B cell (primary cell): ENCODE measurements around the gene PEX14. TPM values are rescaled to one million over a fixed set of nuclear protein-coding genes. Genes with fewer than 3 reads are reported as not detected.

Source experiments
- ATAC-seq: fragments of 200-7000 bp; cut with Tn5 transposase; one replicate; pipeline ENCODE4 v1.10.0; 2021; ENCODE audit warnings: low read depth, mild to moderate bottlenecking, moderate number of reproducible peaks, moderate library complexity
- CTCF ChIA-PET: fragments of 350-600 bp; sonication (Branson Sonifier 250); formaldehyde crosslinking; loops from one replicate; lab custom pipeline; 2021; ENCODE audit warnings: antibody characterized with exemption, inconsistent platforms; lab: Charles Lee
- POLR2A ChIA-PET: fragments of 350-600 bp; sonication (Branson Sonifier 250); formaldehyde crosslinking; loops from one replicate; lab custom pipeline; 2021; ENCODE audit warnings: antibody characterized with exemption; lab: Charles Lee
- DNase-seq: peaks from one replicate; pipeline ENCODE4 v3.0.0; 2013
- H2AFZ ChIP-seq: 2 replicates; pipeline ENCODE4 v1.6.1; 2012; ENCODE audit warnings: mild to moderate bottlenecking, low read depth, low read length; ENCODE audit not compliant: insufficient read depth, poor library complexity, severe bottlenecking
- H3K27ac ChIP-seq, 2 donors: 1 replicate in 1 of 2; 2 replicates in 1 of 2; pipeline ENCODE4 v1.5.1; 2012 to 2013; ENCODE audit warnings: low read length in 2 of 2, mild to moderate bottlenecking in 2 of 2, moderate library complexity in 1 of 2
- H3K27me3 ChIP-seq, 4 experiments: fragments of 200-600 bp in 1 of 4; sonication (generic) in 1 of 4; replicated peaks in 1 of 4; 1 replicate in 2 of 4; 2 replicates in 2 of 4; pipeline versions ENCODE4 v1.6.1 to v1.7.0; 2013 to 2016; ENCODE audit warnings: low read length in 3 of 4, mild to moderate bottlenecking in 2 of 4, mixed read lengths in 1 of 4, moderate library complexity in 1 of 4; ENCODE audit not compliant: insufficient read depth in 4 of 4, control insufficient read depth in 3 of 4; ENCODE audit errors: control extremely low read depth in 1 of 4
- H3K36me3 ChIP-seq, 2 experiments: replicated peaks in 1 of 2; 1 replicate in 1 of 2; 2 replicates in 1 of 2; pipeline versions ENCODE4 v1.6.1 to v1.7.1; 2013; ENCODE audit warnings: low read length in 1 of 2; ENCODE audit not compliant: insufficient read depth in 2 of 2, control insufficient read depth in 1 of 2; ENCODE audit errors: control extremely low read depth in 1 of 2, extremely low read depth in 1 of 2
- H3K4me1 ChIP-seq, 2 donors: fragments of 200-600 bp in 1 of 2; sonication (generic) in 1 of 2; 1 replicate in 1 of 2; 2 replicates in 1 of 2; pipeline versions ENCODE4 v1.5.1 to v1.6.1; 2013 to 2017; ENCODE audit warnings: low read length in 2 of 2; ENCODE audit not compliant: control insufficient read depth in 2 of 2, insufficient read depth in 2 of 2
- H3K4me2 ChIP-seq: replicated peaks from 2 replicates; pipeline ENCODE3; 2012; ENCODE audit warnings: mild to moderate bottlenecking, low read depth, low read length; ENCODE audit not compliant: poor library complexity, severe bottlenecking
- H3K4me3 ChIP-seq, 5 experiments: fragments of 200-600 bp in 1 of 5; sonication (generic) in 1 of 5; 1 replicate in 3 of 5; 2 replicates in 2 of 5; pipeline versions ENCODE4 v1.5.1 to v1.7.0; 2011 to 2016; ENCODE audit warnings: low read length in 4 of 5, mild to moderate bottlenecking in 4 of 5, low read depth in 2 of 5, control low read depth in 1 of 5, moderate library complexity in 1 of 5; ENCODE audit not compliant: insufficient read depth in 1 of 5; ENCODE audit errors: control extremely low read depth in 1 of 5, extremely low read depth in 1 of 5
- H3K79me2 ChIP-seq: fragments of 200-600 bp; sonication (generic); one replicate; pipeline ENCODE4 v1.6.0; 2016; ENCODE audit warnings: low read length; ENCODE audit not compliant: control insufficient read depth, insufficient read depth
- H3K9ac ChIP-seq: fragments of 200-600 bp; sonication (generic); 2 replicates; pipeline ENCODE4 v1.6.1; 2017; ENCODE audit warnings: mild to moderate bottlenecking, low read length, moderate library complexity
- H3K9me3 ChIP-seq, 3 donors: one replicate each; pipeline versions ENCODE4 v1.6.1 to v1.7.1; 2013; ENCODE audit warnings: low read length in 2 of 3; ENCODE audit not compliant: control insufficient read depth in 2 of 3, insufficient read depth in 1 of 3; ENCODE audit errors: control extremely low read depth in 1 of 3
- H4K20me1 ChIP-seq: 2 replicates; pipeline ENCODE4 v1.6.0; 2012; ENCODE audit warnings: mild to moderate bottlenecking, low read length; ENCODE audit not compliant: insufficient read depth, control insufficient read depth, poor library complexity, severe bottlenecking
- H3K27ac Mint-ChIP-seq: one replicate; pipeline ENCODE4 v1.8.0; 2021; ENCODE audit warnings: mixed read lengths
- H3K27me3 Mint-ChIP-seq: one replicate; pipeline ENCODE4 v1.8.0; 2021; ENCODE audit warnings: mixed read lengths
- H3K4me1 Mint-ChIP-seq: one replicate; pipeline ENCODE4 v1.8.0; 2021; ENCODE audit warnings: mixed read lengths
- H3K4me3 Mint-ChIP-seq: one replicate; pipeline ENCODE4 v1.8.0; 2021; ENCODE audit warnings: mixed read lengths
- H3K9me3 Mint-ChIP-seq: one replicate; pipeline ENCODE4 v1.8.0; 2022; ENCODE audit warnings: mixed read lengths; ENCODE audit not compliant: insufficient read depth
- EZH2 ChIP-seq: IDR thresholded peaks from 2 replicates; pipeline ENCODE4 v1.6.1; 2012; ENCODE audit warnings: borderline replicate concordance, low read depth, mild to moderate bottlenecking, moderate library complexity, low read length; ENCODE audit not compliant: insufficient read depth, poor library complexity, severe bottlenecking
- WGBS: methylation state at CpG from one replicate; pipeline ENCODE4 v1.1.5; 2013; ENCODE audit warnings: missing lambda C conversion rate; ENCODE audit not compliant: insufficient coverage; 5-methylcytosine and 5-hydroxymethylcytosine counted together
- intact Hi-C: fragments of 100-400 bp; cut with micrococcal nuclease; formaldehyde crosslinking; loops from one replicate; pipeline ENCODE4 v1.10.0; 2022
- polyA plus RNA-seq: library from polyadenylated mRNA; depleted of rRNA; stranded (reverse); fragments of >200 nt; gene quantifications from 2 replicates; pipeline ENCODE4 v1.2.3, GENCODE V29; 2012
- total RNA-seq, 2 donors: library from RNA; stranded (reverse); fragments of 120-200 nt in 1 of 2; gene quantifications; 1 replicate in 1 of 2; 2 replicates in 1 of 2; pipeline versions ENCODE4 v1.2.3 to v1.2.4, GENCODE V29; 2013 to 2022
- TF ChIP-seq, protein P1 (sequence below): fragments of 200-600 bp; IDR thresholded peaks from one replicate; pipeline ENCODE4 v1.8.0; 2022; ENCODE audit warnings: antibody characterized with exemption, mild to moderate bottlenecking

PEX14 gene
- total and polyA plus RNA-seq, 2 donors (not counting 1 experiment from before 2014, with no cell fraction given) = 14.1 to 19.3 TPM

DNA sequence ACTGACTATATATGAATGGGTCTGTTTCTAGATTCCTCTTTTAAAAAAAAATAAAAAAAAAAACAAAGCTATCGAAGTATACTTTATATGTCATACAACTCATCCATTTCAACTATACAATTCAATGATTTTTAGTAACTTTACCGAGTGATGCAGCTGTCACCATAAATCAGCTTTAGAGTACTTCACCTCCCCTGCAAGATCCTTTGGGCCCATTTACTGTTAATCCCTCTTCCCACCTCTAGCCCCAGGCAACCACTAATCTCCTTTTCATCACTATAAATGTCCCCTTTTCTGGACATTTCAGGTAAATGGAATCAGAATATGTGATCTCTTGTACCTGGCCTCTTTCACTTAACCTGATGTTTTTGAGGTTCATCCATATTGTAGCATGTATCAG lies 133.9 kb downstream of the PEX14 start:
- H3K27ac ChIP-seq = no peak overlapping the region
- H3K36me3 ChIP-seq = no peaks in the 10 kb centered on the region
- no peak overlapping the region for H3K4me3 ChIP-seq
- TF ChIP-seq, protein P1, sequence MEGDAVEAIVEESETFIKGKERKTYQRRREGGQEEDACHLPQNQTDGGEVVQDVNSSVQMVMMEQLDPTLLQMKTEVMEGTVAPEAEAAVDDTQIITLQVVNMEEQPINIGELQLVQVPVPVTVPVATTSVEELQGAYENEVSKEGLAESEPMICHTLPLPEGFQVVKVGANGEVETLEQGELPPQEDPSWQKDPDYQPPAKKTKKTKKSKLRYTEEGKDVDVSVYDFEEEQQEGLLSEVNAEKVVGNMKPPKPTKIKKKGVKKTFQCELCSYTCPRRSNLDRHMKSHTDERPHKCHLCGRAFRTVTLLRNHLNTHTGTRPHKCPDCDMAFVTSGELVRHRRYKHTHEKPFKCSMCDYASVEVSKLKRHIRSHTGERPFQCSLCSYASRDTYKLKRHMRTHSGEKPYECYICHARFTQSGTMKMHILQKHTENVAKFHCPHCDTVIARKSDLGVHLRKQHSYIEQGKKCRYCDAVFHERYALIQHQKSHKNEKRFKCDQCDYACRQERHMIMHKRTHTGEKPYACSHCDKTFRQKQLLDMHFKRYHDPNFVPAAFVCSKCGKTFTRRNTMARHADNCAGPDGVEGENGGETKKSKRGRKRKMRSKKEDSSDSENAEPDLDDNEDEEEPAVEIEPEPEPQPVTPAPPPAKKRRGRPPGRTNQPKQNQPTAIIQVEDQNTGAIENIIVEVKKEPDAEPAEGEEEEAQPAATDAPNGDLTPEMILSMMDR = no peak
- no peak for TF ChIP-seq EZH2
- no peaks in the 10 kb centered on the region for H3K9me3 ChIP-seq
- H2AFZ ChIP-seq = no peak overlapping the region
- peaks cover 10% of the 10 kb centered on the region for H4K20me1 ChIP-seq
- no peak overlapping the region for H3K9ac ChIP-seq
- Mint-ChIP-seq H3K27me3 (no peaks in the 10 kb centered on the region), H3K4me3 (no peak overlapping the region), H3K4me1 (no peaks in the 10 kb centered on the region), H3K27ac (no peak overlapping the region), H3K9me3 (no peaks in the 10 kb centered on the region)
- DNase-seq (no peak), ATAC-seq (no peak)
- no peaks in the 10 kb centered on the region for H3K4me1 ChIP-seq
- H3K27me3 ChIP-seq = no peaks in the 10 kb centered on the region
- ChIA-PET CTCF (interaction anchor here (0.6 kb wide), 1 partner anchor 41 kb away, joined by 3 read pairs; no protein-coding TSS in a partner anchor), POLR2A (no interaction called here)
- whole genome bisulfite sequencing = 90% methylated on average over 2 of the region's 2 CpGs
- H3K79me2 ChIP-seq = no peaks in the 10 kb centered on the region
- no peak overlapping the region for H3K4me2 ChIP-seq
- intact Hi-C loops = no loop called here

DNA sequence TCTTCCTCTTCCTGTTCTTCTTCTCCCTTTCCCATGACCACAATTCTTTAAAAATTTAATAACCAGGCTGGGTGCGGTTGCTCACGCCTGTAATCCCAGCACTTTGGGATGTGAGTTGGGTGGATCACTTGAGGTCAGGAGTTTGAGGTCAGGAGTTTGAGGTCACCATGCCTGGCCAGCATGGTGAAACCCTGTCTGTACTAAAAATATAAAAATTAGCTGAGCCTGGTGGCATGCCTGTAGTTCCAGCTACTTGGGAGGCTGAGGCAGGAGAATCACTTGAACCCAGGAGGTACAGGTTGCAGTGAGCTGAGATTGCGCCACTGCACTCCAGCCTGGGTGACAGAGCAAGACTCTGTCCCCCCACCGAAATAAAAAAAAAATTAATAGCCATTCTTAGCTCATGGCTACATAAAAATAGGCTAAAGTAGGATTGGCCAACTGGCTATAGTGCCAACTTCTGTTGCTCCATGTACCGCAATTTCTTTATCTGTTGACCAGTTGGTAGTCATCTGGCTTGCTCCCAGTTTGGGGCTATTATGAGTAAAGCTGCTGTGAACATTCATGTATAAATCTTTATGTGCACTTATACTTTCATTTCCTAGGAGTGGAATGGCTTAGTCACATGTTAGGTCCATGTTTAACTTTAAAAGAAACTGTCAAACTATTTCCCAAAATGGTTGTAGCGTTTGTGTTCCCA lies 136.3 kb downstream of the PEX14 start:
- Mint-ChIP-seq H3K4me1 (peaks cover 2% of the 10 kb centered on the region), H3K27me3 (no peaks in the 10 kb centered on the region), H3K27ac (no peak overlapping the region), H3K9me3 (no peaks in the 10 kb centered on the region), H3K4me3 (no peak overlapping the region)
- ATAC-seq (no peak), DNase-seq (no peak)
- no peaks in the 10 kb centered on the region for H3K79me2 ChIP-seq
- no peak overlapping the region for H3K27ac ChIP-seq
- H3K27me3 ChIP-seq = no peaks in the 10 kb centered on the region
- H3K36me3 ChIP-seq = no peaks in the 10 kb centered on the region
- no peak overlapping the region for H3K4me3 ChIP-seq
- peaks cover 10% of the 10 kb centered on the region for H4K20me1 ChIP-seq
- no peak for TF ChIP-seq EZH2
- TF ChIP-seq, protein P1 = no peak
- WGBS = no CpG with 5 or more reads among the region's 6 CpGs
- no peak overlapping the region for H2AFZ ChIP-seq
- intact Hi-C loops = no loop called here
- CTCF ChIA-PET = interaction anchor here (0.7 kb wide), 1 partner anchor 49 kb away, joined by 3 read pairs; no protein-coding TSS in a partner anchor
- POLR2A ChIA-PET = no interaction called here
- H3K9me3 ChIP-seq = no peaks in the 10 kb centered on the region
- H3K4me2 ChIP-seq = no peak overlapping the region
- no peak overlapping the region for H3K9ac ChIP-seq
- no peaks in the 10 kb centered on the region for H3K4me1 ChIP-seq
